ENCODE measurements around the gene CMTM3.
A peak's percentile ranks its signal among the peaks of the same experiment; 100 is the strongest.

The CMTM3 gene

GRCh38 chr16:66620429-66620795 lies 15.9 kb downstream of the CMTM3 start (continued):
- TF ChIP-seq PATZ1 (tag by site-specific recombination; IDR thresholded peaks at IDR 0.05), result peak; percentile 46; the same call in 1 of the 2 replicates

GRCh38 chr16:66621973-66622372 lies 17.5 kb downstream of the CMTM3 start:
- no peak overlapping the region for H3K27ac ChIP-seq (ENCODE audit: extremely low read depth, low read depth, low read length)
- CTCF ChIA-PET, result no interaction called here
- peaks cover 0 to 49% of the 10 kb centered on the region in 2 experiments; a peak in 1 of 3 replicates for H3K36me3 ChIP-seq (ENCODE audit: control insufficient read depth in 2 of 2, insufficient read depth in 1 of 2, low read length in 2 of 2)
- POLR2A ChIA-PET, result no interaction called here
- TF ChIP-seq ZNF214 (tag by site-specific recombination; IDR thresholded peaks at IDR 0.05; ENCODE audit: borderline replicate concordance) (no peak), ZNF133 (tag by site-specific recombination; IDR thresholded peaks at IDR 0.05) (no peak), ZBTB20 (tag by site-specific recombination; IDR thresholded peaks at IDR 0.05) (peak; percentile 62)
- H3K4me1 ChIP-seq (ENCODE audit: control insufficient read depth, insufficient read depth, low read length), result peaks cover 13% of the 10 kb centered on the region
- no peak overlapping the region for H3K4me3 ChIP-seq (ENCODE audit: low read depth, low read length)
- no peaks in the 10 kb centered on the region for H3K9me3 ChIP-seq (ENCODE audit: control insufficient read depth, insufficient read depth, low read depth, low read length)

GRCh38 chr16:66622863-66623262 lies 18.4 kb downstream of the CMTM3 start:
- no peak overlapping the region for H3K4me3 ChIP-seq (ENCODE audit: low read depth, low read length)
- CTCF ChIA-PET, result no interaction called here
- H3K4me1 ChIP-seq (ENCODE audit: control insufficient read depth, insufficient read depth, low read length), result peaks cover 13% of the 10 kb centered on the region
- H3K9me3 ChIP-seq (ENCODE audit: control insufficient read depth, insufficient read depth, low read depth, low read length), result no peaks in the 10 kb centered on the region
- no peak overlapping the region for H3K27ac ChIP-seq (ENCODE audit: extremely low read depth, low read depth, low read length)
- H3K36me3 ChIP-seq (ENCODE audit: control insufficient read depth in 2 of 2, insufficient read depth in 1 of 2, low read length in 2 of 2), result peaks cover 0 to 45% of the 10 kb centered on the region in 2 experiments; a peak in 1 of 3 replicates
- TF ChIP-seq INSM2 (tag by site-specific recombination; IDR thresholded peaks at IDR 0.05), result no peak
- no peak for TF ChIP-seq ZNF311 (tag by site-specific recombination; IDR thresholded peaks at IDR 0.05; ENCODE audit: borderline replicate concordance)
- TF ChIP-seq, protein P1, sequence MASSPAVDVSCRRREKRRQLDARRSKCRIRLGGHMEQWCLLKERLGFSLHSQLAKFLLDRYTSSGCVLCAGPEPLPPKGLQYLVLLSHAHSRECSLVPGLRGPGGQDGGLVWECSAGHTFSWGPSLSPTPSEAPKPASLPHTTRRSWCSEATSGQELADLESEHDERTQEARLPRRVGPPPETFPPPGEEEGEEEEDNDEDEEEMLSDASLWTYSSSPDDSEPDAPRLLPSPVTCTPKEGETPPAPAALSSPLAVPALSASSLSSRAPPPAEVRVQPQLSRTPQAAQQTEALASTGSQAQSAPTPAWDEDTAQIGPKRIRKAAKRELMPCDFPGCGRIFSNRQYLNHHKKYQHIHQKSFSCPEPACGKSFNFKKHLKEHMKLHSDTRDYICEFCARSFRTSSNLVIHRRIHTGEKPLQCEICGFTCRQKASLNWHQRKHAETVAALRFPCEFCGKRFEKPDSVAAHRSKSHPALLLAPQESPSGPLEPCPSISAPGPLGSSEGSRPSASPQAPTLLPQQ (tag by site-specific recombination; IDR thresholded peaks at IDR 0.05), result no peak
- TF ChIP-seq ZNF274 (IDR thresholded peaks at IDR 0.05; ENCODE audit: low read length), result no peak
- no peak for TF ChIP-seq ZNF274 (tag by site-specific recombination; IDR thresholded peaks at IDR 0.05; ENCODE audit: borderline replicate concordance)
- no peak for TF ChIP-seq OVOL3 (tag by site-specific recombination; IDR thresholded peaks at IDR 0.05)
- no peak for TF ChIP-seq ZNF658 (tag by site-specific recombination; IDR thresholded peaks at IDR 0.05)
- TF ChIP-seq ELK4 (IDR thresholded peaks at IDR 0.05; ENCODE audit: borderline replicate concordance, low read depth, low read length), result no peak
- no peak for TF ChIP-seq ZNF302 (tag by site-specific recombination; IDR thresholded peaks at IDR 0.05; ENCODE audit: low read depth)
- TF ChIP-seq, protein P2, sequence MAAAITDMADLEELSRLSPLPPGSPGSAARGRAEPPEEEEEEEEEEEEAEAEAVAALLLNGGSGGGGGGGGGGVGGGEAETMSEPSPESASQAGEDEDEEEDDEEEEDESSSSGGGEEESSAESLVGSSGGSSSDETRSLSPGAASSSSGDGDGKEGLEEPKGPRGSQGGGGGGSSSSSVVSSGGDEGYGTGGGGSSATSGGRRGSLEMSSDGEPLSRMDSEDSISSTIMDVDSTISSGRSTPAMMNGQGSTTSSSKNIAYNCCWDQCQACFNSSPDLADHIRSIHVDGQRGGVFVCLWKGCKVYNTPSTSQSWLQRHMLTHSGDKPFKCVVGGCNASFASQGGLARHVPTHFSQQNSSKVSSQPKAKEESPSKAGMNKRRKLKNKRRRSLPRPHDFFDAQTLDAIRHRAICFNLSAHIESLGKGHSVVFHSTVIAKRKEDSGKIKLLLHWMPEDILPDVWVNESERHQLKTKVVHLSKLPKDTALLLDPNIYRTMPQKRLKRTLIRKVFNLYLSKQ (tag by site-specific recombination; IDR thresholded peaks at IDR 0.05; ENCODE audit: borderline replicate concordance), result no peak
- TF ChIP-seq TRIM28 (IDR thresholded peaks at IDR 0.05; ENCODE audit: borderline replicate concordance, low read length), result no peak
- no peak for TF ChIP-seq SCRT1 (tag by site-specific recombination; IDR thresholded peaks at IDR 0.05; ENCODE audit: borderline replicate concordance)
- no peak for TF ChIP-seq ZNF777 (tag by site-specific recombination; IDR thresholded peaks at IDR 0.05; ENCODE audit: borderline replicate concordance)
- no peak for TF ChIP-seq ZNF169 (tag by site-specific recombination; IDR thresholded peaks at IDR 0.05)
- no peak for TF ChIP-seq ZBTB20 (tag by site-specific recombination; IDR thresholded peaks at IDR 0.05)
- no peak for TF ChIP-seq ZNF626 (tag by site-specific recombination; IDR thresholded peaks at IDR 0.05)
- no peak for TF ChIP-seq ZNF133 (tag by site-specific recombination; IDR thresholded peaks at IDR 0.05)
- TF ChIP-seq ZNF10 (tag by site-specific recombination; IDR thresholded peaks at IDR 0.05), result no peak
- POLR2A ChIA-PET, result no interaction called here

All from HEK293 (cell line).